ENCODE results near the gene ARHGEF26. TPM values are rescaled to one million over a fixed set of nuclear protein-coding genes. Genes with fewer than 3 reads are reported as not detected.

Gene ARHGEF26
- total RNA-seq, 1 donor from 2014 or later = 13.8 TPM

- DNase-seq = no peak
Observed at GRCh38 chr3:154210986-154211385, 89.8 kb downstream of the ARHGEF26 start.

GRCh38 chr3:154214306-154214705, 93.1 kb downstream of the ARHGEF26 start:
- DNase-seq = no peak

GRCh38 chr3:154217671-154218070, 96.5 kb downstream of the ARHGEF26 start:
- no peak for DNase-seq

- no peak for DNase-seq
Observed at GRCh38 chr3:154218728-154219127, 97.5 kb downstream of the ARHGEF26 start.

- DNase-seq = no peak
Observed at GRCh38 chr3:154220462-154220861, 99.3 kb downstream of the ARHGEF26 start.

GRCh38 chr3:154223519-154223918, 102.3 kb downstream of the ARHGEF26 start:
- no peak for DNase-seq

- DNase-seq = no peak
Observed at GRCh38 chr3:154224366-154224765, 103.2 kb downstream of the ARHGEF26 start.

GRCh38 chr3:154224866-154225265, 103.7 kb downstream of the ARHGEF26 start:
- peak; percentile 60 for DNase-seq

- no peak for DNase-seq
Observed at GRCh38 chr3:154225536-154225935, 104.3 kb downstream of the ARHGEF26 start.

- DNase-seq = peak; percentile 66
Observed at GRCh38 chr3:154227531-154227930, 106.3 kb downstream of the ARHGEF26 start.

- DNase-seq = no peak
Observed at GRCh38 chr3:154228561-154229216, 107.5 kb downstream of the ARHGEF26 start.

- DNase-seq = no peak
Observed at GRCh38 chr3:154229217-154229590, 108.0 kb downstream of the ARHGEF26 start.

GRCh38 chr3:154235330-154235729, 114.1 kb downstream of the ARHGEF26 start:
- no peak for DNase-seq

GRCh38 chr3:154236331-154236730, 115.1 kb downstream of the ARHGEF26 start:
- no peak for DNase-seq

GRCh38 chr3:154240235-154240634, 119.0 kb downstream of the ARHGEF26 start:
- no peak for DNase-seq

- DNase-seq = no peak
Observed at GRCh38 chr3:154241496-154241895, 120.3 kb downstream of the ARHGEF26 start.

GRCh38 chr3:154242766-154243165, 121.6 kb downstream of the ARHGEF26 start:
- DNase-seq = no peak

- no peak for DNase-seq
Observed at GRCh38 chr3:154243353-154243752, 122.2 kb downstream of the ARHGEF26 start.

- DNase-seq = no peak
Observed at GRCh38 chr3:154244644-154245043, 123.5 kb downstream of the ARHGEF26 start.

- DNase-seq = no peak
Observed at GRCh38 chr3:154247806-154248415, 126.7 kb downstream of the ARHGEF26 start.

- no peak for DNase-seq
Observed at GRCh38 chr3:154250291-154250690, 129.1 kb downstream of the ARHGEF26 start.

GRCh38 chr3:154251610-154252009, 130.4 kb downstream of the ARHGEF26 start:
- no peak for DNase-seq

GRCh38 chr3:154252759-154253638, 131.8 kb downstream of the ARHGEF26 start:
- peak; percentile 84 for DNase-seq

Measured in skin of body (tissue), 2 donors.